ENCODE measurements around the gene TAF1B.

TAF1B gene

GRCh38 chr2:9970200-9971044 lies 127.1 kb downstream of the TAF1B start:
- POLR2A ChIA-PET = no interaction called here
- CTCF ChIA-PET = interaction anchor here (0.6 to 4.4 kb wide), 4 partner anchors 9 to 15 kb away, joined by 3 to 54 read pairs (median 4); no protein-coding TSS in a partner anchor
- DNase-seq (ENCODE audit: extremely low spot score) = no peak
- no peak for TF ChIP-seq CTCF (IDR thresholded peaks at IDR 0.05; ENCODE audit: control extremely low read depth, extremely low read depth, low read depth, missing control alignments)

GRCh38 chr2:9971105-9971818 lies 128.0 kb downstream of the TAF1B start:
- CTCF ChIA-PET = interaction anchor here (1.1 to 4.4 kb wide), 5 partner anchors 8 to 77 kb away, joined by 3 to 54 read pairs (median 5); no protein-coding TSS in a partner anchor
- POLR2A ChIA-PET = no interaction called here
- no peak for TF ChIP-seq CTCF (IDR thresholded peaks at IDR 0.05; ENCODE audit: control extremely low read depth, extremely low read depth, low read depth, missing control alignments)
- no peak for DNase-seq (ENCODE audit: extremely low spot score)

- ChIA-PET POLR2A (no interaction called here), CTCF (interaction anchor here (1.1 to 4.4 kb wide), 4 partner anchors 11 to 77 kb away, joined by 3 to 54 read pairs (median 6); no protein-coding TSS in a partner anchor)
- DNase-seq (ENCODE audit: extremely low spot score) = no peak
- no peak for TF ChIP-seq CTCF (IDR thresholded peaks at IDR 0.05; ENCODE audit: control extremely low read depth, extremely low read depth, low read depth, missing control alignments)
These were observed 128.6 kb downstream of the TAF1B start for GRCh38 chr2:9971890-9972289.

- no peak for DNase-seq (ENCODE audit: extremely low spot score)
- ChIA-PET CTCF (interaction anchor here (2.2 to 4.4 kb wide), 3 partner anchors 13 to 76 kb away, joined by 7 to 54 read pairs (median 41); no protein-coding TSS in a partner anchor), POLR2A (no interaction called here)
- TF ChIP-seq CTCF (IDR thresholded peaks at IDR 0.05; ENCODE audit: control extremely low read depth, extremely low read depth, low read depth, missing control alignments) = no peak
These were observed 129.6 kb downstream of the TAF1B start for GRCh38 chr2:9972621-9973479.

- DNase-seq (ENCODE audit: extremely low spot score) = no peak
- ChIA-PET POLR2A (no interaction called here), CTCF (interaction anchor here (4.3 kb wide), 1 partner anchor 12 kb away, joined by 41 read pairs; no protein-coding TSS in a partner anchor)
- no peak for TF ChIP-seq CTCF (IDR thresholded peaks at IDR 0.05; ENCODE audit: control extremely low read depth, extremely low read depth, low read depth, missing control alignments)
These were observed 130.4 kb downstream of the TAF1B start for GRCh38 chr2:9973690-9974089.

- ChIA-PET CTCF (interaction anchor here (4.3 kb wide), 1 partner anchor 11 kb away, joined by 41 read pairs; no protein-coding TSS in a partner anchor), POLR2A (no interaction called here)
- TF ChIP-seq CTCF (IDR thresholded peaks at IDR 0.05; ENCODE audit: control extremely low read depth, extremely low read depth, low read depth, missing control alignments) = no peak
- DNase-seq (ENCODE audit: extremely low spot score) = no peak
These were observed 131.1 kb downstream of the TAF1B start for GRCh38 chr2:9974343-9974742.
